G401 (cell line): ENCODE results near the gene ECSCR. TPM values are rescaled to one million over a fixed set of nuclear protein-coding genes. Genes with fewer than 3 reads are reported as not detected.
"Not testable (repeated sequence)": the region's sequence is repeated elsewhere in the genome, so short reads cannot be mapped to it uniquely, and the experiment has no call there.

Source experiments
- DNase-seq: peaks from one replicate; pipeline ENCODE4 v3.0.0-alpha.2; 2015; ENCODE audit warnings: low spot score
- in situ Hi-C: cut with HindIII; loops from 2 replicates; pipeline ENCODE4 v1.10.0; 2016; ENCODE audit warnings: low sequenced_read_pairs, mixed read lengths
- total RNA-seq: library from RNA; depleted of rRNA; stranded (reverse); fragments of >200 nt; shearing (Covaris generic); gene quantifications from 2 replicates; pipeline ENCODE4 v1.2.3, GENCODE V29; 2014; rRNA removed

ECSCR gene, protein sequence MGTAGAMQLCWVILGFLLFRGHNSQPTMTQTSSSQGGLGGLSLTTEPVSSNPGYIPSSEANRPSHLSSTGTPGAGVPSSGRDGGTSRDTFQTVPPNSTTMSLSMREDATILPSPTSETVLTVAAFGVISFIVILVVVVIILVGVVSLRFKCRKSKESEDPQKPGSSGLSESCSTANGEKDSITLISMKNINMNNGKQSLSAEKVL
- 2.0 and 6.3 TPM in 2 replicates for total RNA-seq

DNA sequence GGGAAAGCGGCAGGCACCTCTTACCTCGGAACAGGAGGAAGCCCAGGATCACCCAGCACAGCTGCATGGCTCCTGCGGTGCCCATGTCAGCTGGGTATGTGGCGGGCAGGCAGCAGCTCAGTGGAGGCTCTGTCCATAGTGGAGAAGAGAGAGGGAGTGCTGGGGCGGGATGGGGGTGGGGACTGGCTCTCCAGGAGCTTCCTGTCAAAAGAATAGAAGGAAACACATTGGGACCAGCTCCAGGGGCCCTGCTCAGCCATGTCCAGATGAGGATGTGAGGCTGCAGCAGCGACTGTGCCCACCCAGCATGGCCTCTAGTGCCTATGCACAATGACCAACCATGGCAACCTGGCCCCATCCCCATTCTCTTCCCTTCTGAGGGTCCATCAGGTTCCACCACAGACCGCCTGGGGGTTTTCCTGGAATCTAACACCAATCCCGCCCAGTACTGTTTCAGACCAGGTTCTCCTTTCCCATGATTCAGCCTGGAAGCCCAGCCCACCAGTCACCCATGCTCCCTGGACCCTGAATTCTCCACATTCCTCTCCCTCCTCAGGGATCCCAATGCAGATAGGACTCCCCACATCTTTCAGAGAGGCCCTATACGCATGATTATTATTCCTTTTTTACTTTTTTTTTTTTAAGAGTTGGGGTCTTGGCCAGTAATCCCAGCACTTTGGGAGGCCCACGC is at the start of gene ECSCR:
Gene ECSCR, minus strand, starts transcription at position 158 of the 691 bp plus-strand sequence. Its CDS starts 73 bp downstream, at position 85.
- in situ Hi-C loops: no loop called here
- no peak for DNase-seq

DNA sequence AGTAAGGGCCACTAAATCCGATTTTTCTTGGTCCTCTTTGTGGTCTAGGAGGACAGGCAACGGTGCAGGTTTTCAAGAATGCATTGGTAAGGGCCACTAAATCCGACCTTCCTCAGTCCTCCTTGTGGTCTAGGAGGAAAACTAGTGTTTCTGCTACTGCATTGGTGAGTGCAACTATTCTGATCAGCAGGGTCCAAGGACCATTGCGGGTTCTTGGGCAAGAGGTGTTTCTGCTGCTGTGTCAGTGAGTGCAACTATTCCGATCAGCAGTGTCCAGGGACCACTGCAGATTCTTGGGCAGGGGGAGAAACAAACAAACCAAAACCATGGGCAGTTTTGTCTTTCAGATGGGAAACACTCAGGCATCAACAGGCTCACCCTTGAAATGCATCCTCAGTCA is 42.2 kb upstream of the ECSCR start:
- DNase-seq, in situ Hi-C loops: not testable (repeated sequence)

DNA sequence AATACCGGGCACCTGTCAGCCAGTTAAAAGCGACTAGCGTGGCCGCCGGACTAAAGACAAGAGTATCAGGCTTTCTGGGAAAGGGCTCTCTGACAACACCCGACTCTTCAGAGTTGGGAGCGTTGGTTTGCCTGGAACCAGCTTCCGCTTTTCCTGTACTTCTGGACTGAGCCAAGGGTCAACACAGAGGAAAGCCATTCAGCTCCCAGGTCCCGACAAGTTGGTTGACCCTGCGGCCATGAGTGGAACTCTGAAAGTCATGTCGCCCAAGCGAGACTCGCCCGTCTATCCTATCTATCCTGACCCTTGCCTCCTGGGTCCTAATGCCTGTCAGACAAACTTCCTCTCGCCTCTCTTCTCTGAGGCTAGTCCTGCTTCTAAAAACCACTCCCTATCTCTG is 41.3 kb upstream of the ECSCR start:
- DNase-seq, in situ Hi-C loops: not testable (repeated sequence)

DNA sequence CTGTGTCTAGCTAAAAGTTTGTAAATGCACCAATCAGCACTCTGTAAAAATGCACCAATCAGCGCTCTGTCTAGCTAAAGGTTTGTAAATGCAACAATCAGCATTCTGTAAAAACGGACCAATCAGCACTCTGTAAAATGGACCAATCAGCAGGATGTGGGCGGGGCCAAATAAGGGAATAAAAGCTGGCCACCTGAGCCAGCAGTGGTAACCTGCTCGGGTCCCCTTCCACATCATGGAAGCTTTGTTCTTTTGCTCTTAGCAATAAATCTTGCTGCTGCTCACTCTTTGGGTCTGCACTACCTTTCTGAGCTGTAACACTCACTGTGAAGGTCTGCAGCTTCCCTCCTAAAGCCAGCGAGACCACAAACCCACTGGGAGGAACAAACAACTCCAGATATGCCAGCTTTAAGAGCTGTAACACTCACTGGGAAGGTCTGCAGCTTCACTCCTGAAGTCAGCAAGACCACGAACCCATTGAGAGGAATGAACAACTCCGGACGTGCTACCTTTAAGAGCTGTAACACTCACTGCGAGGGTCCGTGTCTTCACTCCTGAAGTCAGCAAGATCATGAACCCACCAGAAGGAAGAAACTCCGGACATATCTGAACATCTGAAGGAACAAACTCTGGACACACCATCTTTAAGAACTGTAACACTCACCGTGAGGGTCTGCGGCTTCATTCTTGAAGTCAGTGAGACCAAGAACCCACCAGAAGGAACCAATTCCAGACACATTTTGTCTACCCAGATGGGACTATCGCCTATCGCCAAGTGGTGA is 40.7 kb upstream of the ECSCR start:
- DNase-seq, in situ Hi-C loops: not testable (repeated sequence)

DNA sequence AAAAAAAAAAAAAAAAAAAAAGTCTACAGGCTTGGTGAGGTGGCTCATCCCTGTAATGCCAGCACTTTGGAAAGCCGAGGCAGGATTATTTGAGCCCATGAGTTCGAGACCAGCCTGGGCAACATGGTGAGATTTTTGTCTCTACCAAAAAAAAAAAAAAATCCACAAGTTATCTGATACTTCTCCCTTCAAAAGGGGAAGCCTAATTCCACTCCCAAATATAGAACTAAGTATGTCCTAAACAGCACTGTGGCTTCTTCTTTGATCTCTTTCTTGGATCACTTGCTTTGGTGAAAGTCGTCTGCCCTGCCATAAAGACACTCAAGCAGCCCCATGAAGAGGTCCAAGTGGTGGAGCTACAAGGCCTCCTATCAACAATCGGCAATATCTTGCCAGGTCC is 38.8 kb upstream of the ECSCR start:
- in situ Hi-C loops: no loop called here
- no peak for DNase-seq

DNA sequence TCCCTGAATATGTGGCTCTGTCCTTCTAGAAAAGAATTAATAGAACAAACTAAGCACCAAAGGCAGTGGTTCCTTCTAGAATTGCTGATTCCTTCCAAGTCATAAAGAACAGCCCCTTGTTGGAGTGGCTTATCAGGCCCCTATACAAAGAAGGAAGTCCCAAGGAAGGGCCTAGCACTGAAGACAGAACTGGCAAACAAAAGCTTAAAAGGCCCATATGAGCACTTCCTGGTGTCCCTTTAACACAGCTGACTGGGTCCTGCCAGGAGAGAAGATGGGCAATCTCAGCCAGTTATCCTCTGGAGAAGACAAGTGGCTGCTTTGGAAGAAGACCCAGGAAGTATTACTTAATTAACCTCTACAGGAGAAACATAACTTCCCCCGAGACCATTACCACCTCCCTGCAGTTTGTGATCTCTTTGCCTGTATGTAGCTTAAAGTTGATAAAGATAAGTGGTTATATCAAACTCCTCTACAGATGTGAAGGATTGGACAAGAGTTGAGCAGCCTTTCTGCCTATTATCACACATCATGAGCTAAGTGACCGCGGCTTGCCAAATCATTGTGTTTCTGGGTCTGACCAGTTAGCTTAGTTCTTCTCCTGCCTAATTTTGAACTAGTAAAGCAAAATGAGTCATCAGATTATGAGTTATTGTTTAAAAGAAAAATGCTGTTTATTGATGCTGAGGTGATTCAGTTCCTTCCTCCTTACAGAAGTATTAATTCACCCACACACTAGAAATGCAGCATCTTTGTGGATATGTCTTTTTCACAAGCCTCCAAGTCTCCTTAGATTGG is 33.3 kb upstream of the ECSCR start:
- no peak for DNase-seq
- in situ Hi-C loops: no loop called here

DNA sequence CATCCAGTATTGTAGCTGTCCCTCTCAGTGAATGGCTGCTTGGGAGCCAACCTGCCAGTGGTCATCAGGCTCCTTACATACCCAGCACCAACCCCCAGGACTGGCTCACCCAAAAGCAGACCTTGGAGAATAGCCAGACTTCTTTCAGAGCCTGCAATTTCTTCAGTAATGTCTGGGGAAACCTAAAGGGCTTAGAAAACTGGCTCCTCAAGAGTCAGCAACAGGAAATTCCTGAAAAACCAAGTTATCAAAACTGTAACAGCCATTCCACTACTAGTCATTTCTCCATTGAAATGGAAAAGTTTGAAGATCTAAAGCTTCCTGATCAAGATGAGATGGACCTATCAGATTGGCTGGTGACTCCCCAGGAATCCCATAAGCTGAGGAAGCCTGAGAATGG is 32.3 kb upstream of the ECSCR start:
- DNase-seq: no peak
- in situ Hi-C loops: no loop called here

DNA sequence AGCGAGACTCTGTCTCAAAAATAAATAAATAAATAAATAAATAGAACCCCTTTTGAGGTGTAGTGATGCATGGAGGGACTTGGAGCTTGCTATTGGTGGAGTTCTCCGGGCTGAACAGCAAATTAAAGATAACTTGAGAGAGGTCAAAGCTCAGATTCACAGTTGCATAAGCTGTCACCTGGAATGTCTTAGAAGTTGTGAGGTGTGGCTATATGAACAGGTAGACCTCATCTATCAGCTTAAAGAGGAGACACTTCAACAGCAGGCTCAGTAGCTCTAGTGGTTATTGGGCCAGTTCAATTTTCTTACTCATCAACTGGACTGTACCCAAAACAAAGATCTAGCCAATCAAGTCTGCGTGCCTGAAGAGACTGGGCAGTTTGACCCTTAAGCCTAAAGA is 31.7 kb upstream of the ECSCR start:
- in situ Hi-C loops: no loop called here
- no peak for DNase-seq

DNA sequence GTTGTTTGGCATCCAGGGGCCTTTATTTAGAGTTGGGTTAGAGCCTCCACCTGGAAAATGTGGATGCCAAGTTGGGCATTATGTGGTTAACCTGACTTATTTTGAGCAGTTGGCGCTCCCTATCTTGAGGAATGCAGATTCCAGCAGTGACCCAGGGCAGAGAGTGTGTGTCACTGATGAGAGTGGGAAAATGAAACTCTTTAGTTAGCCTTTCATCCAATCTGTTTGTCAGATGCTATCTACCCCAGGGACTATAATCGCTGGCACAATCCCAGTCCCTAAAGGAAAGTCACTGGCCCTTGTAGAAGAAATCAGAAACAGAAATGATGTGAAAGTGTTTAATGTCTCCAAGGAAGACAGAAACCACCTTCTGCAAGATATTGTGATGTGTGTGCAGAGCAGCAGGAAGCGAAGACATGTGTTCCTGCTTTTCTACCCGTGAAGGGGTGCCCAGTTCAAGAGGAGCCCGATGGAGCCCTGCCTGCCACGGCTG is 30.2 kb upstream of the ECSCR start:
- in situ Hi-C loops: no loop called here
- DNase-seq: no peak

DNA sequence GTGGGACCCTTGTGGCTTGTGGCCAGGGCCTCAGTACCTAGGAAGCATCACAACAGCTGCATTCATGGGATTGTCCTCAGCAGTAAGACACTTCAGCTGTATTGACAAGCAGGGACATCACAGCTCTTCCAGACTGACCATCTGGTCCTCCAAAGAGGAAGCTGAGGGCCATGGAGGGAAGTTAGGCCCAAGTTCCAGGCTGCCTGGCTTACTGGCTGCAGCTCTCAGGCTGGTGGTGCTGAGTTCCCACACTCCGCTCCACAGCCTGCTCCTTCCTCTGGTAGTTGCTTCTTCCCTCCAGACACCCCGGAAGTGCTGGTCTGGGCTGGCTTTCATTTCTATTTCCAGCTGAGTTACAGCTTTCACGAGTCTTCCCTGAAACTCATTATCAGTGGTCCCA is 25.7 kb upstream of the ECSCR start:
- in situ Hi-C loops: no loop called here
- no peak for DNase-seq

DNA sequence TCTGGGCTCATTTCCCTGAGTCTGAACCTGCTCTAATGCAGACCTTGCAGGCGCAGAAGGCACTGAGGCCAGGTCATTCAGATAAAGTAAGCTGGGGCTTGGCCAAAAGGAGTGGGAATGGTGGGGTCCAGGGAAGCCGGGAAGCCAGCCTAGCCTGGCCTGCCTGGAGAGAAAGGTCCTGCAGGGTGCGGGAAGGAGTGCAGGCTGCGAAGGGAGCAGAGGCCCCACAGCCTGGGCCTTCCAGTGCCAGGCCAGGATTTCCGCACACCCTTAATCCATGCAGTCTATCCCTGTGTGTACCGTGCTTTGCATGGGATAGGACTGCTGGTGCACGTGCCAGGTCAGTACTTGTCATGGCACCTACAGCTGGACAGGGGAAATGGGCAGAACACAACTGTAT is 23.7 kb upstream of the ECSCR start:
- DNase-seq: no peak
- in situ Hi-C loops: no loop called here

DNA sequence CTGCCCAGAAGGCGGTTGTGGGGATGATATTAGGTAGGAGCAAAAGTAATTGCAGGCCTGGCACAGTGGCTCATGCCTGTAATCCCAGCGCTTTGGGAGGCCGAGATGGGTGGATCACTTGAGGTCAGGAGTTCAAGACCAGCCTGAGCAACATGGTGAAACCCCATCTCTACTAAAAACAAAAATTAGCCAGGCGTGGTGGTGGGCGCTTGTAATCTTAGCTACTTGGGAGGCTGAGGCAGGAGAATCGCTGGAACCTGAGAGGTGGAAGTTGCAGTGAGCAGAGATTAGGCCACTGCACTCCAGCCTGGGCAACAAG is 20.3 kb upstream of the ECSCR start:
- not testable (repeated sequence) for DNase-seq

DNA sequence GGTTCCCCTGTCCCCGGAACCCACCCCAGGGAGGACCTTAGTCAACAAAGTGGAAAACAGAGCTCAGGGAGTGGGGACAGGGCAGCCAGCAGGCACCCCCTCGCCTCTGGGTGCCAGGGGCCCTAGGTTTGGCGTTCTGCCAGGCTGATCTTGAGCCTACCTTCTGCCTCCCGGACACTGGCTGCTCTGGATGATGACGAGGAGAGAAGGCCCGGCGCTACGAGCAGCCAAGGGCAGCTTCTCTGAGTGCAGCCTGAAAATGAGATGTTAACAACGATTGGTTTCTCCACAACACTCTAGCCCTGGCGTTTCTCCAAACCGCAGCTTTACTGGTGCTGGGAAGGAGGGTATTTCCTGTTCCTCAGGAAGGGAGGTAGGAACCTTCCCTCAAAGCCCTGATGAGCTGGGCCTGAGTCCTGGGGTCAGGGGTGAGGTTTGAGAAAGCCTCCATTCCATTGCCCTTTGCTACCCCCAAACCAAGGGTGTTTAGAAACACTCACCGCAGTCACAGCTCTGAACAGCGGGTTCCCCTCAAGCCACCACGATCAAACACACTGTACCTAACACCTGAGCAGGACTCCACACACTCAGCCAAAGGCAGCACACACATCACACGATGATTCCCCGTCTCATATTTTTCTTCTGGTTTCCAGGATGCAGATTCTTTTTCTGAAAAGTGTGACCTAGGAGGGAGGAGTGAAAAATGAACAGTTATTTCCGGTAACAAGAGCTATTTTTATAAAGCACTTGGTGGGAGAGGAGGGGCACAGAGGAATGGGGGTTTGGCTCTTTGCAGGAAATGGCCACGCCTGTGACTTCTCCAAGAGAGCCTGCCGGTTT is 19.7 kb upstream of the ECSCR start, which contains the start of gene STING1:
Gene STING1, minus strand, starts transcription at position 709 of the 840 bp plus-strand sequence. CDS start 1,054 bp downstream, outside the sequence.
- DNase-seq: no peak
- in situ Hi-C loops: no loop called here

More for the DNA sequence above, 20.3 kb upstream of the ECSCR start:
- in situ Hi-C loops: not testable (repeated sequence)

DNA sequence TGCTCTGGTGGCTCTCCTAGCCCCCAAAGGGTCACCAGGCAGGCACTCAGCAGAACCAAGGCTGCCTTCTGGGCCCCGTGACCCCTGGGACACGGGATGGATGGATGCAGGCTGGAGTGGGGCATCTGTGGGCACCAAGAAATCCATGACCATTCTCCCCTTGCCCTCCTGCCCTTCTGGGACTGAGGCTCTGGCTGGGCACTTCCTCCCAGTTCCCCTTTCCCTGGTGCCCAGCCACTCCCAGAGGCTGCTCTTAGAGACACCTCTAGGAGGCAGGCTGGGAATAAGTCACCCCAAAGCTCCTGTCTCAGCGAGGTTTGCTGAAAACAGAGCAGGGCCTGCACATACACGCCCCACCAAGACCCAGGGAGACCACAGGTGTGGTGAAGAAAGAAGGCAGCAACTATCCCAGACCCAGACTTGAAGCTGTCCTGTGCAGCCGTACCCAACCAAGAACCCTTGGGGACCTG is 19.1 kb upstream of the ECSCR start:
- in situ Hi-C loops: no loop called here
- DNase-seq: no peak

DNA sequence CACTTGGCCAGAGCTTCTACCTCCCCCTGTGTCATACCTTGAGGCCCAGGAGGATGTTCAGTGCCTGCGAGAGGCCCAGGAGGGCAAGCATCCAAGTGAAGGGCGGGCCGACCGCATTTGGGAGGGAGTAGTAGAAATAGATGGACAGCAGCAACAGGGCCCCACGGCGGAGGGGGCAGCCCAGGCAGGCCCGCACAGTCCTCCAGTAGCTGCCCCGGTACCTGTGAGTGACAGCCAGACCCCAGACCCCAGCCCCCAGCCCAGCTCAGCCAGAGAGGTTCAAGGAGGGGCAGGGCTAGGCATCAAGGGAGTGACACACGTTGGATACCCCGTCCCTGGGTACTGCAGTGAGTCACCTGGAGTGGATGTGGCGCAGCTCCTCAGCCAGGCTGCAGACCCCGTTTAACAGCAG is 18.6 kb upstream of the ECSCR start:
- DNase-seq: no peak
- in situ Hi-C loops: no loop called here

DNA sequence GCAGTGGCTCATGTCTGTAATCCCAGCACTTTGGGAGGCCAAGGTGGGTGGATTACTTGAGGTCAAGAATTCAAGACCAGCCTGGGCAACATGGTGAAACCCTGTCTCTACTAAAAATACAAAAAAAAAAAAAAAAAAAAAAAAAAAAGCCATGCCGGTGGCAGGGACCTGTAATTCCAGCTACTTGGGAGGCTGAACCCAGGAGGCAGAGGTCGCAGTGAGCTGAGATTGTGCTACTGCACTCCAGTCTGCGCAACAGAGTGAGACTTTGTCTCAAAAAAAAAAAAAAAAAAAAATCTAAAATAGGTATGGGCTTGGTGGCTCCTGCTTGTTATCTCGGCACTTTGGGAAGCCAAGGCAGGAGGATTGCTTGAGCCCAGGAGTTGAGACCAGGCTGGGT is 17.2 kb upstream of the ECSCR start:
- DNase-seq, in situ Hi-C loops: not testable (repeated sequence)

DNA sequence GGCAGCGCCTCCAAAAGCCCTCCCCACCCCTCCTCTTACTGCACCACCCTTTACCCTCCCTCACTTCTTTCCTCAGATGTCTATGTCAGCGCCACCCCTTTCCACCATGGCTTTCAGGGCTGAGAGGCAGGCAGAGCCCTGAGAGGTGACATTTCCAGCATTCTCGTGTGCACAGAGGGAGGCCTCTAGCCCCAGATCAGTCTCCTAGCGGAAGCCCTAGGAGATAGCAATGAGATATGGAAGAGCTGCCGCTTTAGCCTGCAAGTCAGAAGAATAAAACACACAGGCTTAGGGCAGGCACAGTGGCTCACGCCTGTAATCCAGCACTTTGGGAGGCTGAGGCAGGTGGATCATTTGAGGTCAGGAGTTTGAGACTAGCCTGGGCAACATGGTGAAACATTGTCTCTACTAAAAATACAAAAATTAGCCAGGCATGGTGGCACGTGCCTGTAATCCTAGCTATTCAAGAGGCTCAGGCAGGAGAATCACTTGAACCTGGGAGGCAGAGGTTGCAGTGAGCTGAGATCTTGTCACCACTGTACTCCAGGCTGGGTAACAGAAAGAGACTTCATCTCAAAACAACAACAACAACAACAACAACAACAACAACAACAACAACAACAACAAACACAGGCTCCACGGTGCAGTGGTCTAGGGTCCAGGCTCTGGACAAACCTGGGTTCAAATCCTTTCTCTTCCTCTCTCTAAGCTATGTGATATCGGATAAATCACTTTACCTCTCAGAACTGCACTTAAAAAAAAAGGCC is 16.3 kb upstream of the ECSCR start:
- DNase-seq, in situ Hi-C loops: not testable (repeated sequence)
